ENCODE measurements around the gene USP36.

- TF ChIP-seq CTCF (conservative IDR thresholded peaks at IDR 0.05; ENCODE audit: low read length) (no peak), EZH2phosphoT487 (IDR thresholded peaks at IDR 0.05; ENCODE audit: borderline replicate concordance) (no peak)
Observed at GRCh38 chr17:78763561-78763960, 77.1 kb downstream of the USP36 start.

Measured in Loucy (cell line).